Measurements from ENCODE around the gene GPALPP1. TPM values are rescaled to one million over a fixed set of nuclear protein-coding genes. Genes with fewer than 3 reads are reported as not detected.

The GPALPP1 gene
- total RNA-seq, 2 experiments from 2014 or later, result 18.9 to 20.8 TPM

DNA sequence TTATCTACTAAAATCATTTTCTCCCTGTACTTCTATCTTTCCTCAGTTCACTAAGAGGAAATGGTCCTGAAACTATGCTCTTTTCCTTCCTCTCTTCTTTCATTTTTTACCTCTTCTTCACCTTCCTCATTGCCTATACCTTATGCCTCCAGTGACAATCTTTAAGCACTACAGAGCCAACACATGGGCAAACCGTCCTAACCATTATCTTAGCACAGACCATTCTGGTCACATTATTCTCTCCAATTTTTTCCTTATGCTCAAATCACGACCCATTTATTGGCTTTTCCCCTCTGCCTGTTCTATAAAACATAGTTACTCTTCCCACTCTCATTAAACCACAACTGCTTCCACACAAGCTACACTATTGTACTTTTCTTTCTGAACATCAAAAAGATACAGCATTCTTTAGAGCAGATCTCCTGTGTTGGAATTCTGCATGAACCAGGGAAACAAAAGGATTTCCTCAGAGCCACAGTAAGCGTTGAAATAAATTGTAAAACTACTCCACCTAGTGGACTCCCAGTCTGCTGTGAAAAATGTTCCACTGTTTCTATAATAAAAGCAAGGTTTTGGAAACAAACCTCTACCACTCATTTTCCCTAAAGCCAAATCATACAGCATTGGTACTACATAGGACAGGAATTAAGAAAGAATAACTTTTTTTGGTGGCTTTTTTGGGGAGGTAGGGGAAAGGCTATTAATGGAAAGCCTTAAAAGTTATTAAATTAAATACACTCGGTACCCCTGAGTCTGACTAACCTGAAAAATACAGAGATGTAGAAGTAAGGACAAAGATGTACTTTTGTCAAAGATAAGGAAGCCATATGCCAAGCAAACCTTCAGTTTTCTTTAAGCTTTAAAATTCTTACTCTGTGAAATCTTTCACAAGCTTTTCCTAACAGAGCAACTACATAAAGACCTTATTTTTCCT is 19.5 kb upstream of the GPALPP1 start:
- Histone ChIP-seq H3K4me1 (ENCODE audit: insufficient read depth, low read length) (no peaks in the 10 kb centered on the region), H3K4me3 (ENCODE audit: low read length) (no peak overlapping the region), H3K27ac (ENCODE audit: low read depth in 1 of 2, low read length in 2 of 2) (no peak overlapping the region), H3K27me3 (ENCODE audit: control insufficient read depth in 1 of 2, insufficient read depth in 2 of 2, low read length in 2 of 2) (no peaks in the 10 kb centered on the region), H3K36me3 (ENCODE audit: insufficient read depth, low read length) (peaks cover 14% of the 10 kb centered on the region), H3K9me3 (ENCODE audit: control insufficient read depth in 1 of 2, insufficient read depth in 1 of 2, low read length in 2 of 2) (no peaks in the 10 kb centered on the region)
- ATAC-seq (ENCODE audit: poor library complexity) (no peak), DNase-seq (peak in 4 of 14 experiments; percentile 5 to 47 (median 42))
- intact Hi-C loops (cut with DNase I, micrococcal nuclease), result loop anchor here (1.0 to 5.0 kb wide), 3 partner anchors 53 to 1063 kb away; no protein-coding TSS in a partner anchor
- no peaks in the 10 kb centered on the region for H3K4me1 Mint-ChIP-seq (ENCODE audit: low read depth)
- no peaks in the 10 kb centered on the region for H3K27me3 Mint-ChIP-seq
- H3K4me3 Mint-ChIP-seq, result no peak overlapping the region
- CTCF ChIA-PET, result interaction anchor here (1.2 kb wide), 1 partner anchor 486 kb away, joined by 3 read pairs; no protein-coding TSS in a partner anchor
- H3K9me3 Mint-ChIP-seq, result no peaks in the 10 kb centered on the region
- no peak overlapping the region for H3K27ac Mint-ChIP-seq
- POLR2A ChIA-PET, result interaction anchor here (1.1 kb wide), 1 partner anchor 51 kb away, joined by 3 read pairs; no protein-coding TSS in a partner anchor
- peaks cover 30% of the 10 kb centered on the region for H3K36me3 Mint-ChIP-seq (ENCODE audit: low read depth)
- TF ChIP-seq, protein P1, sequence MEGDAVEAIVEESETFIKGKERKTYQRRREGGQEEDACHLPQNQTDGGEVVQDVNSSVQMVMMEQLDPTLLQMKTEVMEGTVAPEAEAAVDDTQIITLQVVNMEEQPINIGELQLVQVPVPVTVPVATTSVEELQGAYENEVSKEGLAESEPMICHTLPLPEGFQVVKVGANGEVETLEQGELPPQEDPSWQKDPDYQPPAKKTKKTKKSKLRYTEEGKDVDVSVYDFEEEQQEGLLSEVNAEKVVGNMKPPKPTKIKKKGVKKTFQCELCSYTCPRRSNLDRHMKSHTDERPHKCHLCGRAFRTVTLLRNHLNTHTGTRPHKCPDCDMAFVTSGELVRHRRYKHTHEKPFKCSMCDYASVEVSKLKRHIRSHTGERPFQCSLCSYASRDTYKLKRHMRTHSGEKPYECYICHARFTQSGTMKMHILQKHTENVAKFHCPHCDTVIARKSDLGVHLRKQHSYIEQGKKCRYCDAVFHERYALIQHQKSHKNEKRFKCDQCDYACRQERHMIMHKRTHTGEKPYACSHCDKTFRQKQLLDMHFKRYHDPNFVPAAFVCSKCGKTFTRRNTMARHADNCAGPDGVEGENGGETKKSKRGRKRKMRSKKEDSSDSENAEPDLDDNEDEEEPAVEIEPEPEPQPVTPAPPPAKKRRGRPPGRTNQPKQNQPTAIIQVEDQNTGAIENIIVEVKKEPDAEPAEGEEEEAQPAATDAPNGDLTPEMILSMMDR (IDR thresholded peaks at IDR 0.05), result peak; percentile 66

DNA sequence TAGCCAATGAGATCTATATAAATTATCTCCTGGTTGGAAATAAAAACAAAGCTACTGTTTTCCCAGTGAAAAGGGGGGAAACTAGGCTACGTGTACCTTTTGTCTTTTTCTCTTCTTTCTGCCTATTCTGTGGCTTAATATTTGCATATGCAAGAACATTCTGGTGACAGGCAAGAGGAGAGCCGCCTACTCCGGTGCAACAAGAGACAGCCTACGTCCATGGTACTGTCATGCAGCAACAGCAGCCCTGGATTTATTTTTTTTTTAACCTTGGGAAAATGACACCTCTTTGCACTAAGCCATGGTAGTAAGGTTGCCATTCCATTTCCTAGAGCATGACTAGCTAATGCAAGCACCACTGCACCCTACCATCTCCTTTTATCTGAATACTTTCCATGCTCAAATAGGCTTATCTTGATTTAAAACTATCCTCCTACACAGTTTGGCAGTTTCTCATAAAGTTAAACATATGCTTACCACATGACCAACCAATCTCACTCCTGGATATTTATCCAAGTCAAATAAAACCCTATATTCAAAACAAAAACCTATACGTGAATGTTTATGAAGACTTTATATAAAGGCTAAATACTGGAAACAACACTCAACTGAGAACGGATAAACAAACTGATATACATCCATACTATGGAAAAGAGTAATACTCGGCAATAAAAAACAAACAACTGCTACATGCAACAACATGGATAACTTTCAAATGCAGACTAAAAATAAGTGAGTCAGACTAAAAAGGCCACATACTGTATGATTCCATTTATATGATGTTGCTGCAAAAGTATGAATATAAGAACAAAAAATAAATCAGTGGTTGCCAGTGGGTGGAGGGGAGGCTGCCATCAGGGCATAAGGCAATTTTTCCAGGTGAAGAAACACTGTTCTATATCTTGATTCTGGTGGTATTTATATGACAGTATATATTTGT is 17.4 kb upstream of the GPALPP1 start:
- Histone ChIP-seq H3K27ac (ENCODE audit: low read depth in 1 of 2, low read length in 2 of 2) (no peak overlapping the region), H3K27me3 (ENCODE audit: control insufficient read depth in 1 of 2, insufficient read depth in 2 of 2, low read length in 2 of 2) (no peaks in the 10 kb centered on the region), H3K4me3 (ENCODE audit: low read length) (no peak overlapping the region), H3K4me1 (ENCODE audit: insufficient read depth, low read length) (no peaks in the 10 kb centered on the region), H3K36me3 (ENCODE audit: insufficient read depth, low read length) (peaks cover 17% of the 10 kb centered on the region), H3K9me3 (ENCODE audit: control insufficient read depth in 1 of 2, insufficient read depth in 1 of 2, low read length in 2 of 2) (no peaks in the 10 kb centered on the region)
- ATAC-seq (ENCODE audit: poor library complexity) (no peak), DNase-seq (no peak)
- TF ChIP-seq, protein P1 (IDR thresholded peaks at IDR 0.05), result no peak
- H3K27me3 Mint-ChIP-seq, result no peaks in the 10 kb centered on the region
- H3K4me3 Mint-ChIP-seq, result no peak overlapping the region
- H3K27ac Mint-ChIP-seq, result no peak overlapping the region
- no peaks in the 10 kb centered on the region for H3K4me1 Mint-ChIP-seq (ENCODE audit: low read depth)
- POLR2A ChIA-PET, result no interaction called here
- intact Hi-C loops (cut with DNase I, micrococcal nuclease), result loop anchor here (5.0 kb wide), 2 partner anchors 55 to 1065 kb away; no protein-coding TSS in a partner anchor
- CTCF ChIA-PET, result no interaction called here
- peaks cover 16% of the 10 kb centered on the region for H3K36me3 Mint-ChIP-seq (ENCODE audit: low read depth)
- no peaks in the 10 kb centered on the region for H3K9me3 Mint-ChIP-seq

DNA sequence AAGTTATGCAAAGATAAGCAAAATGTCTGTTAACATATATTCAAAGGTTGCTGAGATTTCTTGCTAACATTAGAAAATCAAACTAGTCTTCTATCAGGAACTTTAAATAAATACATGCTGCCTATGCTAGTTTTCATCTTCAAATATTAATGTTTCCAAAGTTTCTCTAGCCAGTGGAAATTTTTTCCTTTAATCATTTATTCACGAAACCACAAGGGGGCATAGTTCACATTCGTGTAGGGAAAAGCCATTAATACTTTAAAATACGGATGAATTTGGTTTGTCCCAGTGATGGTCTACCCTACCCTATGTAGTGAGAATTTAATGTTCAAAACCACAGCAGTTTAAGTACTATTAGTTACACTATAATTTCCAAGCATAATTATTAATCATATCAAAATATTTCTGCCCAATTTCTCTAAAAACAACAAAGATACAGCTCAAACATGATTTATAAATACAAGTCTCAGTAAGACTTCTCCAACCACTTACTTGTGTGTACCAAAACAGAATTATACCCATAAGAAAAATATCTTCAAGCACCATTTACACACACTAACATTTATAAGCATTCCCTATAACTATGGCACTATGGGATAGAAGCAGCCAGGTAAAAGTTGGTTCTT is 16.3 kb upstream of the GPALPP1 start:
- no peaks in the 10 kb centered on the region for H3K27me3 Mint-ChIP-seq
- Histone ChIP-seq H3K36me3 (ENCODE audit: insufficient read depth, low read length) (peaks cover 18% of the 10 kb centered on the region), H3K9me3 (ENCODE audit: control insufficient read depth in 1 of 2, insufficient read depth in 1 of 2, low read length in 2 of 2) (no peaks in the 10 kb centered on the region), H3K27me3 (ENCODE audit: control insufficient read depth in 1 of 2, insufficient read depth in 2 of 2, low read length in 2 of 2) (no peaks in the 10 kb centered on the region), H3K27ac (ENCODE audit: low read depth in 1 of 2, low read length in 2 of 2) (no peak overlapping the region), H3K4me3 (ENCODE audit: low read length) (no peak overlapping the region), H3K4me1 (ENCODE audit: insufficient read depth, low read length) (no peaks in the 10 kb centered on the region)
- H3K36me3 Mint-ChIP-seq (ENCODE audit: low read depth), result peaks cover 6% of the 10 kb centered on the region
- POLR2A ChIA-PET, result no interaction called here
- intact Hi-C loops (cut with DNase I, micrococcal nuclease), result loop anchor here (5.0 kb wide), 2 partner anchors 56 to 1066 kb away; no protein-coding TSS in a partner anchor
- H3K4me1 Mint-ChIP-seq (ENCODE audit: low read depth), result no peaks in the 10 kb centered on the region
- no peaks in the 10 kb centered on the region for H3K9me3 Mint-ChIP-seq
- no peak overlapping the region for H3K4me3 Mint-ChIP-seq
- no peak overlapping the region for H3K27ac Mint-ChIP-seq
- DNase-seq (peak in 3 of 14 experiments; percentile 28 to 31 (median 29)), ATAC-seq (ENCODE audit: poor library complexity) (no peak)
- CTCF ChIA-PET, result interaction anchor here (0.5 to 1.3 kb wide), 2 partner anchors 48 to 55 kb away, joined by 3 read pairs; no protein-coding TSS in a partner anchor
- TF ChIP-seq, protein P1 (IDR thresholded peaks at IDR 0.05), result peak; percentile 70
